ENCODE data around the gene DNAI1.

Gene DNAI1

DNA sequence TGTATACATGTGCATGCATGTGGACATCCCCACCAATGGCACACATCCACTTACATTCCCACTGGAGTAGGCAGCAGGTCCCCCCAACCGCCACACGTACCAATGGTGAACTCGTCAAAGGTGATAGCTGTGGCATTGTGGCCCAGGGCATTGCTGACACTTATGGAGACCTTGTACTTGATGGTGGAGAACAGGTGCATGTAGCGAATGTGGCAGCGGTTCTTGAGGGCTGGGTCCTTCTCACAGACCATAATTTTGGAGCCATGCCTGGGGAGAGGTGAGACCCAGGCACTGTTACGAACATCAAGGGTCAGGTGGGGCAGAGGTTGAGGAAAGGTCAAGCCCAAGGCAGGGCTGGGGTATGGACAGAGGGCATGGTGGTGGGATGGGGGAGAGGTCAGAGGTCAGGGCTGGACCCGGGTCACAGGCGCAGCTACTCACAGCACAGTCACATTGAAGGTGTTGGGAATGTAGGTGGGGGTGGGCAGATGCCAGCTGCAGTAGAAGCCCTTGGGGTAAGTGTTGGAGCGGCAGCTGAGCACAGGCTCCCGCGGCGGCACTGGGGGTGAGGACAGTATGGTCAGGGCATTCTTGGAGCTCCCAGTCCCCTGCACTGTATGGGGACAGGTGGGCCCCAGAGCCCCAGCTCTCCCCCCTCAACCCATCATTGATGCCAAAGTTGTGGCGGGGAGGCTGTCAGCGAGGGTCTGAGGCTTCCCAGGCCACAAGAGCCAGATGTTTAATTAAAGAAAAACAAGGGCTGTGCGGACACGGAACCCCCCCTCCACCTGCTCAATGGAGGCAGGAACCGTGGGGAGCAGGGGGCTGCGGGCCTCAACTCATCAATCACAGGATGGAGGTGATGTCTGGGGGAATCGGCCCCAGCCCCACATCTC is 99.1 kb downstream of the DNAI1 start:
- DNase-seq (ENCODE audit: low read depth in 2 of 2), result no peak

DNA sequence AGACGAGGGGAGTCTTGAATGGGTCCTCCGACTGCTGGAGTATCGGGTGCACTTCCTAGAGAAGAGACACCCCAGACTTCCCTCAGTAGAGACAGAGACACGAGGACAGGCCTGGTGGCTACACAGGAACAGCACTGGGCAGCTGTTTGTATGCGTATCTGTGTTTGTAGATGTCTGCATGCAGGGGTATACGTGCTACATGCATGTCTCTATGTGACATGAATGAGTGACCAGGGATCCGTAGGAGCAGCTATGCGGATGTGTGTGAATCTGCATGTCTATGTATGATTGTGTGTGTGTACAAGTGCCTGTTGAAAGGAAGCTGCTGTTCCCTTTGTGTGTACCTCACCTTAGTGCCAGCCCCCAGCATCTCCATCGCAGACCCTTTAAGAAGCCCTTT is 99.8 kb downstream of the DNAI1 start:
- no peak for DNase-seq (ENCODE audit: low read depth in 2 of 2)

DNA sequence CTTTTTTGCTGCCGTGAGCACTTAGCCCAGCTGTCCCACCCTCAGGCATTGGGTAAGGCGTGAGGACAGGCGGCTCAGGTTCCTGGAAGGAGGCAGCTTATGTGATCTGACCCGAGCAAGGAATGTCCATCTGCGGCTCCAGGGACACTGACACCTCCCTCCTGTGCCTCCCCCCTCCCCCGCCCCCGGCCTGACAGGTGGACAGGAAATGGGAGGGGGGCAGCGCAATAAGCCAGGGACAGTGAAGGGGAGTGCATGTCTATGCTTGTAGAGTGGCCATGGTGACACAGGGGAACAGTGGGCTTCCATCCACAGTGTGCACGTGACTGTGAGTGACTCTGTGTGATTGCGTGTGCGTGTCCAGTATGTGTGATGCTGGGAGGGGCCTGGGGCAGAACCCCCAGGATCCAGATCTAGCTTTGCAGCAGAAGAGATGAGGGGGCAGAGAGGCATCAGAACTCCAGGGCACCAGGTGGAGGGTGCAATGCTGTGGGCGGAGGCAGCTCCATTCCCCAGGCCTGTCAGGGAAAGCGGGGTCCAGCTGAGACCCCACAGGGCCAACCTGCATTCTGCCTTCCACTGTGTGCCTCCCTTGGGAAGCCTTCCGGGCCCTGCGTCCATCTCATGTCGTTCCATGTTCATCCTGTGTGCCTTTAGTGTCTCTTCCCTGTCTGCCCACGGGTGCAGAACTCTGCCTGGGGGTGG is 100.5 kb downstream of the DNAI1 start:
- no peak for DNase-seq (ENCODE audit: low read depth in 2 of 2)

DNA sequence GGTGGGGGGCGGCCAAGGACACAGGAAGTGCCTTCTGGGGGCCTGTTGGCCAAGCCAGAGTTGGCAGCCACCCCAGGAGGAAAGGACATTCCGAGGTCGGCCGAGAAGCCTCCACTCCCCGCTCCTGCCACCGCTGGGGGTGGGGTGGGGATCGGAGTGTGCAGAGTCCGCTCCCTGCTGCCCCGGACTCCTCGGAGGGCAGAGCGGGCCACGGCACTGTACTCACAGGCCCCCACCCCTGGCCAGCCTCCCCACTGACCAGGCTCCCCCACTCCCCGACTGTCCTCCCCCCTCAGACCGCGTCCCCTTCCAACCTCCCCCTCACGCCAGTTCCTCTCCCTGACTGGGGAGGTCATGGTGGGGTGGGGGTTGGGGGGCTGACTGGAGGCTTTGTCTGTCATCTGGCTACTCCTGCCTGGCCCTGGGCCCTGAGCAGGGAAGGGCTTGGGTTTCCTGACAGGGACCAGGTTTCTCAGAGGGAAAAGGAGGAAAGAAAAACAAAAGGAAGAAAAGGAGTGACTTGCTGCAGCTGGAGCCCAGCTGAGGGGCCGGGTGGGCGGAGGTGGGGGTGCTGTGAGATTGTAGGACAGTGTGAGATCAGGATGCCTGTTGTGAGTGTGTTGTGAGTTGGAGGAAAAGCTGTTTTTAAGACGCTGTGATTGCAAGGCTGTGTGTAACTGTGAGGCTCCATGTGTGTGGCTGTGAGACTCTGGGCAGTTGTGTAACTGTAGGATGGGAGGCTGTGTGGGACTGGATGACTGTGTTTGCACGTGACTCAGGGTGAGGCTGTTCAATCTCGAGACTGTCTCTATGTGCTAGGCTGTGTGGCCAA is 101.2 kb downstream of the DNAI1 start:
- no peak for DNase-seq (ENCODE audit: low read depth in 2 of 2)

DNA sequence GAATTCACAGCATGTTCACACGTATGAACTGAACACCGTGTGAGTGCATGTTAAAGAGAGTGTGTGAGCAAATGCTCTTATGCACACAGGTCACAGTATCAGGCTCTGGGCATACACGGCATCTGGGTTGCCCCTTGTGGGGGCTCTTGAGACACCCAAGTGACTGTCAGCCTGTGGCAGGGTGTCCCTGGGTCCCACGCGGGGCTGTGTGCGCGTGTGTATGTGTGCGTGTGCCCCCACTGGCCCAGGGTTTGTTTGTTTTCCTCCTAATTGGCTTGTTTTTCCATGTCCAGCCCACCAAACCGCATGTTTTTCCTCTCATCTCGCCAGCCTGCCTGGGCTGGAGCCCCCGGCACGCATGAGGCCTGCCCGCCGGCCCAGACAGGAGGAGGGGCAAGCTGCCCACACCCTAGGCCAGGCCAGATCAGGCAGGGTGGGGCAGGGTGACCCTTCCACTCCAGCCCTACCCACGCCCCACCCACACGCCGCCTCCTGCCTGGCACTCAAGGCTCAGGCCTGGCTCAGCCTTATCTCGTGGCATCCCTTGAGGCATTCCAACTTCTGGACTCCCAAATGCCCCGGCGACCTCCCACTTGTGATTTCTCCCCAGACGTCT is 102.1 kb downstream of the DNAI1 start:
- no peak for DNase-seq (ENCODE audit: low read depth in 2 of 2)

DNA sequence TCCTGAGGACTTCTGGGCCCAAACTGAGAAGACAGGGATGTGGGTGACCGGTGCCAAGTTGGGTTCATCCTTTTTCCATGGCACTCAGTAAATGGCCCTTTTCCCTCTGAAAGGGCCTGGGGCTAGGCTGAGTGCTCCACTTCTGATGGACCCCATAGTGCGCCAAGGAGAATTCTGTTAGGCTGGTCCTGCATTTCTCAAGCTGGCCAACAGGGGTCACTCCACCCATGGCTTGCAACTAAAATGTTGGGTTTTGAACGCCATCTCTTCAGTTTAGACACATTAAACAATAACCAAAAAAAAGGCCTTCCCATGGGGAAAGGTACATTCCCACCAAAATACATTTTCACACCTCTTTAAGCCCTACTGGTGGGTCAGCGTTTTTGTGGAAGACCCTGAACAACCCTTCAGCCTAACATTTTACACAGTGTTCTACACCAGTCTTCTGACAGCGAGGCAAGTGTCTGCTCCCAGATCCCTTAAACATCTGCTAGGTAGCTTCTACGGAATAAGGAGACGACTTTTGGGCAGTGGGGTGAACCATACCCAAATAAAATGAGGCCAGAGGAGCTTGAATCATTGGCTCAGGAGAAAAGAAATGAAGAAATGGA is 103.6 kb downstream of the DNAI1 start:
- peak in 1 of 2 donors; percentile 29 for DNase-seq (ENCODE audit: low read depth in 2 of 2)

DNA sequence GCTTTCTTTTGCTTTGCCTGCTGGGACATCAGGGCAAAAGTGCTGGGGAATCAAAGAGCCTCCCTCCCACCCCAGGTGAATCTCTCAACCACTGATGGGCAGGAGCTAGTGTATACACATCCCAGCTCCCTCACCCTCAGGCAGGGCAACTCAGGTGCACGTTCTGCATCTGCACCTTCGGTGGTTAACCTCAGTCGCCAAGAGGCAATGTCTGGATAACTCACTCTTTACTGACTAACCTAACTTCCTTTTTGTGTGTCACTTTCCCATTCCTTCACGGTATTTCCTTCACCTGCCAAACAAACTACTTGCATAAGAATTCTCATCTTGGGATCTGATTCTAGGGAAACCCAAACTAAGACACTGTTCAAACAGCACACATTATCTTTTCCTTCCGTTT is 104.7 kb downstream of the DNAI1 start:
- no peak for DNase-seq (ENCODE audit: low read depth in 2 of 2)

DNA sequence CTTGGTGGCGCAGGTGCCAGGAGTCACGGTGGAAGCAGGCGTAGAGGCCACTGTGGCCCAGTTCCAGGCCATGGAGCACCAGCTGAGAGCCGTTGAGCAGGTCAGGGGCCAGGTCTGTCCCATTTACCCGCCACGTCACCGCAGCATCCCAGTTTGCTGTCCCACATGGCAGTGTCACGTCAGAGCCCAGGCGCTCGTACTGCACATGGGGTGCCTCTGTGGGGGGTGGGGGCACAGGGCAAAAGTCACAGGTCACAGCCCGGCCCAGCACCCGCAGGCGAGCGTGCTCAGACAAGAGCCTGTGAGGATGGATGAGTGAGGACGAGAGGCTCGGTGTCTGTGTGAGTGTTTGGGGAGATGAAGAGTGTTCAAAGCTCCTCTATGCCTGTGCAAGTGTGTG is 106.0 kb downstream of the DNAI1 start:
- no peak for DNase-seq (ENCODE audit: low read depth in 2 of 2)

DNA sequence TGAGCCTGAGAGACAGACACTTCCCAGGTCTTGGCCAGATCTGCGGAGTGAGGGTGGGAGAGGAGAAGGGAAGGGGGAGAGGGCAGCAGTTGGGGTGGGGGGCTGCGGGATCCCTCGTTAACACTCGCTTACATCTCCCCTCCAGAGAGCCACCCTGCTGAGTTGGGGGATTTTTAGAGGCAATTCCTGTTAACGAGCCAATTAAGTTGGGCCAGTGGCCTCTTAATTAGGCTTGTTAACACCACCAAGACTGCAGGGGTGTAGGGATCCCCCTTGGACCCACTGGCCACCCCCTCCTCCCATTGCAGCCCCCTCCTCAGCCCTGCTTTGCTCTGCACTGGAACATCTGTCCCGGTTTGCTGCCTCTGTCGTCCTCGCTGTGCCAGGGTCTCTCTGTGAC is 107.3 kb downstream of the DNAI1 start:
- no peak for DNase-seq (ENCODE audit: low read depth in 2 of 2)

DNA sequence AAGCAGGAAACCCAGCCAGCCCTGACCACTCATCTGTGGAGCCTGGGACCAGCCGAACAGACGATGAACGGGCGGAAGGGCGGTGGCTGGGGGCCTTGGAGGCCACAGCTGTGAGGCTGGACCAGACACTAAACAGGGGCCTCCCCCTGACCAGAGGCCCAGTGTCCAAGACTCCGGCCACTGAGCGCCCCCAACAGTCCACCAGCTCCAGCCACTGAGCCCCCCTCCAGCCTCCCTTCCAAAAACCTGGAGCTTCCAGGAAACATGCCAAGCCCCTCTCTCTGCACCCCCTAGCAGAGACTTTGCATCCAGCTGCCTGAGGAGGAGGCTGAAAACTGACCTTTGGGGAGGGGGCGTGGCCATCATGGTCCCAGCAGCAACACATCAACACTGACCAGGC is 107.7 kb downstream of the DNAI1 start:
- DNase-seq (ENCODE audit: low read depth in 2 of 2), result no peak

DNA sequence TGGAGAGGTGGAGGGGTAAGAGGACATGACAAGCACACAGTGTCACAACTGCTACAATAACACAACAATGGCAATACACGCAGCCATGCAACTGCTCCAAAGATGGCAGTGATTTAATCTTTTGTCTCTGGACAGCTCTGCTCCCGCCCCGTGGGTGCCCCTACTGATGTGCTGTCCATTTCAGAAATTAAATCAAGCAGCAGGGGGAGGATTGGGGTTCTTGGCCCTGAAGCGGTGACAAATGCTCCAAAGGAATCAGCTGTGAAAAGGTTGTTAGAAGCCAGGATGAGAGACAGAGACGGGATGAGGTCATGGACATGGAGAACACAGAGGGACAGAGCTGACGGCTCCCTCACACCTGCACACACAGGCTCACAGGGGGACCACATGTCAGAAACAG is 108.4 kb downstream of the DNAI1 start:
- DNase-seq (ENCODE audit: low read depth in 2 of 2), result no peak

DNA sequence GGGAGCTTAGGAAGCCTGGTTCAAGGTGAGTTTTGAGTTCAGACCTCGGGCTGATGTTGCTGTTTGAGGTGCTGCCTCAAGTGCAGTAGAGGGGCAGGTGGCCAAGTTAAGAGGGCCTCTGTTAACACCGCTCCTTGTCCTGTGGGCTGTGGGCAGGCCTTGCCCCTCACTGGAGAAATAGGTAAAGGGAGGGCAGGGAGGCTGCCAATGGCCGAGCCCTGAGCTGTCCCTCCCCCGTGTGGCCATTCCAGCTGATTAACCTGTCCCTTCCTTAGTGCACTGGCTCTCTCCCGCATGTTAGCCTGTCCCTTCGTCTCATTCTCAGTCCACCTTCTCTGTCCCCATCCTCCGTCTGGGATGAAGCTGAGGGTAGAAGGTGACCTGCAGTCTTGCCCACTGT is 109.5 kb downstream of the DNAI1 start:
- DNase-seq (ENCODE audit: low read depth in 2 of 2), result no peak

DNA sequence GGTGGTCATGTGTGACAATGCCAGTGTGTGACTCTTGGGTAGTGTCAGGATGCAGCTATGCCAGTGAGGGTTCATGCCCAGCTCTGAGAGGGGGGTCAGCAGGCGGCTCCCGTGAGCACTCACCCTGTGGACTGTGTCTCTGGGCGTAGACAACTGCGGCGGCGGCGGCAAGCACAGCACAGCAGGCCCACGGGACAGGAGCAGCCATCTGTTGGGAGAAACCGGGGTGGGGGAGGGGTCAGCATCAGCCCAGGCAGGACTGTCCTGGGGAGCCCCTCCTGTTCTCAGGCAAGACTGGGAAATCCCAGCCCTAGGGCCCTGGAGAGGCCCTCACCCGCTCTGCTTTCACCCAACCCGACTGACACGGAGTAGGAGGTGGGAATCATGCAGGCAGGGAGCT is 110.2 kb downstream of the DNAI1 start:
- no peak for DNase-seq (ENCODE audit: low read depth in 2 of 2)

DNA sequence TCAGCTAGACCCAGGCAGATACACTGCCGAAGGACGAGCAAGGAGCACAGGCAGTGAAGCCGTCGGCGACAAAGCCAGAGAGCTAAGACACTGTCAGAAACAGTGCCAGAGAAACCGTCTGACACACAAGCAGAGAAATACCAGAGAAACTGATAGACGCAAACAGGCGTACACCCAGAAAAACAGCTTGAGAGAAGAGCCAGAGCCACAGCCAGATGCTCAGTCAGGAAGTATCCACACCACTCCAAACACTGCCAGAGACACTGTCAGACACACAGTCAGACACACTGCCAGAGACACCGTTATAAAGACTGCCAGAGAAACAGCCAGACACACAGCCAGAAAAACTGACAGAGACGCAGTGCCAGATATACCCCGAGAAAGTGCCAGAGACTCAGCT is 111.8 kb downstream of the DNAI1 start:
- no peak for DNase-seq (ENCODE audit: low read depth in 2 of 2)

Data from stimulated activated CD8-positive, alpha-beta memory T cell treated with anti-CD3 and anti-CD28 coated beads, Interleukin-2, amount 100 ng/mL, for 48 hours (primary cell).